ENCODE measurements around the gene NAPA. TPM values are rescaled to one million over a fixed set of nuclear protein-coding genes. Genes with fewer than 3 reads are reported as not detected.

The NAPA gene
- total RNA-seq, 4 donors from 2014 or later, result 95.9 to 134 (median 112) TPM

- TF ChIP-seq EP300 (IDR thresholded peaks at IDR 0.05), result no peak
- TF ChIP-seq, protein P1, sequence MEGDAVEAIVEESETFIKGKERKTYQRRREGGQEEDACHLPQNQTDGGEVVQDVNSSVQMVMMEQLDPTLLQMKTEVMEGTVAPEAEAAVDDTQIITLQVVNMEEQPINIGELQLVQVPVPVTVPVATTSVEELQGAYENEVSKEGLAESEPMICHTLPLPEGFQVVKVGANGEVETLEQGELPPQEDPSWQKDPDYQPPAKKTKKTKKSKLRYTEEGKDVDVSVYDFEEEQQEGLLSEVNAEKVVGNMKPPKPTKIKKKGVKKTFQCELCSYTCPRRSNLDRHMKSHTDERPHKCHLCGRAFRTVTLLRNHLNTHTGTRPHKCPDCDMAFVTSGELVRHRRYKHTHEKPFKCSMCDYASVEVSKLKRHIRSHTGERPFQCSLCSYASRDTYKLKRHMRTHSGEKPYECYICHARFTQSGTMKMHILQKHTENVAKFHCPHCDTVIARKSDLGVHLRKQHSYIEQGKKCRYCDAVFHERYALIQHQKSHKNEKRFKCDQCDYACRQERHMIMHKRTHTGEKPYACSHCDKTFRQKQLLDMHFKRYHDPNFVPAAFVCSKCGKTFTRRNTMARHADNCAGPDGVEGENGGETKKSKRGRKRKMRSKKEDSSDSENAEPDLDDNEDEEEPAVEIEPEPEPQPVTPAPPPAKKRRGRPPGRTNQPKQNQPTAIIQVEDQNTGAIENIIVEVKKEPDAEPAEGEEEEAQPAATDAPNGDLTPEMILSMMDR (IDR thresholded peaks at IDR 0.05), result no peak
- TF ChIP-seq POLR2AphosphoS5 (IDR thresholded peaks at IDR 0.05), result no peak
- no peak for TF ChIP-seq POLR2A (IDR thresholded peaks at IDR 0.05)
- peaks cover 0 to 14% of the 10 kb centered on the region in 2 donors for H3K36me3 ChIP-seq
- no peaks in the 10 kb centered on the region for H3K9me3 ChIP-seq
- peaks cover 17% of the 10 kb centered on the region for H3K27me3 ChIP-seq
- WGBS, 2 donors (ENCODE audit: low coverage in 1 of 2), result 71 to 76% methylated on average over 10 of the region's 10 CpGs
- H3K4me3 ChIP-seq, result no peak overlapping the region
- H3K27ac ChIP-seq, result no peak overlapping the region
- ATAC-seq, result no peak
- H3K4me1 ChIP-seq, result peaks cover 0 to 14% (median 0%) of the 10 kb centered on the region in 3 donors
Observed at GRCh38 chr19:47464675-47465419, 50.0 kb downstream of the NAPA start.

DNA sequence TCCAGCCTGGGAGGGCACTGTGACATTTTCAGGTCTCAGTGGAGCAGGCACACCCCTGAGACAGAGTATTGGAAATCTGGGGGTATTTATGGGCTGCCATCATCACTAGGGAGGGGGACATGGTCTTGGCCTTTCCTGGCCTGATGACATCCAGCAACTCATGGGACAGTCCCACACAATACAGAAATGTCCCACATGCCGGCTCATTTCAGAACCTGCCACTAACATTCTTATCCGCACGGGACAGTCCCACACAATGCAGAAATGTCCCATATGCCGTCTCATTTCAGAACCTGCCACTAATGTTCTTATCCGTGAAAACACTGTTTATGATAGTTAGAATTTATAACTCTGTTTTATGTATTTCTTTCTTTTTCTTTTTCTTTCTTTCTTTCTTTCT, 53.0 kb downstream of the NAPA start:
- no peak for ATAC-seq
- Histone ChIP-seq H3K27me3 (peaks cover 39% of the 10 kb centered on the region), H3K9me3 (no peaks in the 10 kb centered on the region), H3K4me1 (peaks cover 0 to 7% (median 0%) of the 10 kb centered on the region in 3 donors), H3K27ac (no peak overlapping the region), H3K4me3 (no peak overlapping the region), H3K36me3 (peaks cover 0 to 20% of the 10 kb centered on the region in 2 donors)
- TF ChIP-seq EP300 (IDR thresholded peaks at IDR 0.05) (no peak), POLR2A (IDR thresholded peaks at IDR 0.05) (no peak), POLR2AphosphoS5 (IDR thresholded peaks at IDR 0.05) (no peak)
- TF ChIP-seq, protein P1 (IDR thresholded peaks at IDR 0.05), result no peak
- 89 to 100% methylated on average over 2 to 5 of the region's 5 CpGs for WGBS, 2 donors (ENCODE audit: low coverage in 1 of 2)

DNA sequence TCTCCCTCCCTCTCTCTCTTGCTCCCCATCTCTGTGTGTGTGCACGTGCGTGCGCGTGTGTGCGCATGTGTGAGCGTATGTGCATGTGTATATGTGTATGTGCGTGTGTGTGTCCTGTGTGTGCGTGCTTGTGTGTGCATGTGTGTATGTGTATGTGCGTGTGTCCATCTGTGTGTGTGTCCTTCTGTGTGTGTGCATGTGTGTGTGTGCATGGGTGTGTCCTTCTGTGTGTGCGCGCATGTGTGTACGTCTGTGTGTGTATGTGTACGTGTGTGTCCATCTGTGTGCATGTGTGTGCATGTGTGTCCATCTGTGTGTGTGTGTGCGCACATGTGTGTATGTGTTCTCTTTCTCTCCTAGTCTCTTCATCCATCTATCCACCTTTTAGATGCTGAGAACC, 55.4 kb downstream of the NAPA start:
- H3K4me1 ChIP-seq, result peaks cover 0 to 7% (median 0%) of the 10 kb centered on the region in 3 donors
- TF ChIP-seq POLR2A (IDR thresholded peaks at IDR 0.05) (no peak), POLR2AphosphoS5 (IDR thresholded peaks at IDR 0.05) (no peak), EP300 (IDR thresholded peaks at IDR 0.05) (no peak)
- TF ChIP-seq, protein P1 (IDR thresholded peaks at IDR 0.05), result no peak
- H3K9me3 ChIP-seq, result peaks cover 0 to 12% (median 0%) of the 10 kb centered on the region in 3 donors
- ATAC-seq, result no peak
- no peak overlapping the region for H3K4me3 ChIP-seq
- peaks cover 54% of the 10 kb centered on the region for H3K27me3 ChIP-seq
- no peak overlapping the region for H3K27ac ChIP-seq
- WGBS, 2 donors (ENCODE audit: low coverage in 1 of 2), result 80 to 94% methylated on average over 9 to 11 of the region's 14 CpGs
- peaks cover 0 to 27% of the 10 kb centered on the region in 2 donors for H3K36me3 ChIP-seq

- Histone ChIP-seq H3K27me3 (peaks cover 54% of the 10 kb centered on the region), H3K36me3 (peaks cover 0 to 35% of the 10 kb centered on the region in 2 donors), H3K4me3 (no peak overlapping the region), H3K9me3 (peaks cover 0 to 12% (median 0%) of the 10 kb centered on the region in 3 donors), H3K27ac (no peak overlapping the region), H3K4me1 (peaks cover 0 to 7% (median 0%) of the 10 kb centered on the region in 3 donors)
- 35 to 49% methylated on average over 4 to 5 of the region's 5 CpGs for WGBS, 2 donors (ENCODE audit: low coverage in 1 of 2)
- ATAC-seq, result no peak
- TF ChIP-seq POLR2AphosphoS5 (IDR thresholded peaks at IDR 0.05) (no peak), EP300 (IDR thresholded peaks at IDR 0.05) (no peak), POLR2A (IDR thresholded peaks at IDR 0.05) (no peak)
- TF ChIP-seq, protein P1 (IDR thresholded peaks at IDR 0.05), result no peak
Observed at GRCh38 chr19:47458672-47459071, 56.2 kb downstream of the NAPA start.

All from gastroesophageal sphincter (tissue), 4 donors.